ENCODE measurements around the gene SF3A1.
A peak's percentile ranks its signal among the peaks of the same experiment; 100 is the strongest.

SF3A1 gene

DNA sequence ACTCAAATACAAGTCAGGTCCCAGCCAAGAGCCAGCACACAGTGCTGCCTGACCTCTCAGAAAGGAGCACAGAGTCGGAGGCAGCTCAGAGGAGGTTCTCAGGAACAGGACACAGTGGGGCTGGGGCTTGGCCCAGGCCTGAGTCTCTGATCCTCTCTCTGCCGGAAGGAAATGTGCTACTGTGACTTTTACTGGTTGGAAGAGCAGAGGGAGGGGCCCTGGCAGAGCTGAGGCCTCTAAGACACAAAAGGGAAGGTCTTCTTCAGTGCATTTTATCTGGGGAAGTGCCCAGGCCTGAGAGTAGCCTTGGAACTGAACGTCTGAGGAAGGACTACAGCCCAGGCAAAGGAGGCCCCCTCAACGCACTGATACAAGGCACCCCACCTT, 51.2 kb downstream of the SF3A1 start:
- DNase-seq (ENCODE audit: low read depth in 2 of 2) = no peak

DNA sequence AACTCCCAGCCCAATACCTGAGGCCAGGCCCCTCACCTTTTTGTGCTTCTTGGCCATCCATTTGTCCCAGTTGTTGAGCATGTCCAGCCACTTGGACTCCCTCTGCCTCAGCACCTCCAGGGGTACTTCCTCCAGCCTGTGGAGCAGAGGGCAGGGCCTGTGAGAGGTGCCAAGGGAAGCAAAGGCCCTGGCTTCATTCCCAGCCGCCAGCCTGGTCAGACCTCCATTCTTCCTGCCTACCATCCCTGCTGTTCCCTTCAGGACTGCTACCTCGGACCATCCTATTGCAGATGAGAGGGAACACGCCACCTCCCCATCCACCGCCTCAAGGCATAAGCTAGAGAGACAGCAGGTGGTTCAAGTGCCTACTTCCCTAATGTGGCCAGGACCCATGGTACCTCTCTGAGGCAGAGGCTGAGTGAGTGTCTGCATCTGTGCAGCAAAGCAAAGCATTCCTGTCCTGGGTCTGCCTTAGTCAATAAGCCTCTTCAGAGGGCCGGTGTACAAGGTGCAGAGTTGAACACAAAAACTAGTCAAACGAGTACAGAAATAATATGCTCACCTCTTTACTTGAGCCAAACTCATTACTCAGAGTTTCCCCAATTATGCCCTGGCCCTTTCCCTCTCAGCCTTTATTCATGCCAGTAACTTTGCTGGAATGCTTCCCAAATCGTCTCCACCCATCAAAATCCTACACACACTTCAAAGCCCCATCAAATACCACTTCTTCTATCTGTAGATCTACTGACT, 52.0 kb downstream of the SF3A1 start:
- no peak for DNase-seq (ENCODE audit: low read depth in 2 of 2)

DNA sequence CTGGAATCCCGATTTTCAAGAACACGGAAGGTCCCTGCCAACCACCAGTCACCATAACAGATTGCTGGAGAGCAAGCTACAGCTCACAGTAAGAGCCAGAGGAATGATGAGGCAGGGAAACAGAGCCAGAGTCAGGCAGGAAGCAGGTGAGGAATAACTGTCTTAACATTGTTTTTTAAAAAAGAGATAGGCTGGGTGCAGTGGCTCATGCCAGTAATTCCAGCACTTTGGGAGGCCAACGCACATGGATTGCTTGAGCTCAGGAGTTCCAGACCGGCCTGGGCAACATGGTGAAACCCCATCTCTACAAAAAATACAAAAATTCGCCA, 53.9 kb downstream of the SF3A1 start:
- DNase-seq (ENCODE audit: low read depth in 2 of 2) = no peak

GRCh38 chr22:30301995-30302809, 54.5 kb downstream of the SF3A1 start:
- DNase-seq (ENCODE audit: low read depth in 2 of 2) = no peak

- DNase-seq (ENCODE audit: low read depth in 2 of 2) = no peak
Observed at GRCh38 chr22:30299322-30299721, 57.4 kb downstream of the SF3A1 start.

- no peak for DNase-seq (ENCODE audit: low read depth in 2 of 2)
Observed at GRCh38 chr22:30297991-30298701, 58.5 kb downstream of the SF3A1 start.

- DNase-seq (ENCODE audit: low read depth in 2 of 2) = no peak
Observed at GRCh38 chr22:30297276-30297990, 59.3 kb downstream of the SF3A1 start.

- DNase-seq (ENCODE audit: low read depth in 2 of 2) = no peak
Observed at GRCh38 chr22:30296833-30297232, 59.9 kb downstream of the SF3A1 start.

DNA sequence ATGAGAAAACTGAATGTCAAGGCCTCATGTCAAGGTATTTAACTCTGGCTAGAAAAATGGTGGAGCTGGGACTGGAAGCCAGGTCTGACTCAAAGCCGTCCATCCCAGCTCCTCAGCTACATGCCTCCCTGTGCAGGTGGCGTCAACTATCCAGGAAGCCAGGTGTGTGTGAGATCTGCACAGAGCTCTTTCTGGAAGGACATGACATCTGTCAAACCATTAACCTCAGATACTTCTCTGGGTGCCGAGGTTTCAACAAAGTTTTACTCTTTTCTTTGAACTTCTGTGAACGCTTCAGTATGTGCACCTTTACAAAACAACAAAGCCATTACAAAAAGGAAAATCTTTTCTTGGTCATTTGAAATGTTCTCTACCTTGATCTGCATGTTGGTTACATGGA, 60.4 kb downstream of the SF3A1 start:
- DNase-seq (ENCODE audit: low read depth in 2 of 2) = no peak

GRCh38 chr22:30295576-30295975, 61.1 kb downstream of the SF3A1 start:
- DNase-seq (ENCODE audit: low read depth in 2 of 2) = no peak

GRCh38 chr22:30294830-30295229, 61.9 kb downstream of the SF3A1 start:
- no peak for DNase-seq (ENCODE audit: low read depth in 2 of 2)

GRCh38 chr22:30294066-30294465, 62.6 kb downstream of the SF3A1 start:
- DNase-seq (ENCODE audit: low read depth in 2 of 2) = no peak

DNA sequence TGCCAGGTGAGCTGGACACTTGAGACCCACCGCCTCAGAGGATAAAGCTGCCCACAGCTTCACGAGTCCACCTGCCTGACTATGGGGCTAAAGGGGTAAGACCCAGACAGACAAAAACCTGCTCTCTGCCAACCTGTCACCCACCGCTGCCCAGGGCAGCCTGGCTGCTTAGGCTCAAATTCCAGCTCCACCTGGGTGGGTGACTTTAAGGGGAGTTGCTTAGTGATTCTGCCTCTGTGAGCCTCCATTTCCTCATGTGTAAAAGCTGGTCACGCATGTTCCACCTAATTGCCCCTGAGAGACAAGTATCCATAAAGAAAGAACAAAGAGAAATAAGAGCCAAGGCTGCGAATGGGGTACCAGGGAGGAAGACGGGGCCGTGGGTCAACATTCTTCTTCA, 63.7 kb downstream of the SF3A1 start:
- no peak for DNase-seq (ENCODE audit: low read depth in 2 of 2)

DNA sequence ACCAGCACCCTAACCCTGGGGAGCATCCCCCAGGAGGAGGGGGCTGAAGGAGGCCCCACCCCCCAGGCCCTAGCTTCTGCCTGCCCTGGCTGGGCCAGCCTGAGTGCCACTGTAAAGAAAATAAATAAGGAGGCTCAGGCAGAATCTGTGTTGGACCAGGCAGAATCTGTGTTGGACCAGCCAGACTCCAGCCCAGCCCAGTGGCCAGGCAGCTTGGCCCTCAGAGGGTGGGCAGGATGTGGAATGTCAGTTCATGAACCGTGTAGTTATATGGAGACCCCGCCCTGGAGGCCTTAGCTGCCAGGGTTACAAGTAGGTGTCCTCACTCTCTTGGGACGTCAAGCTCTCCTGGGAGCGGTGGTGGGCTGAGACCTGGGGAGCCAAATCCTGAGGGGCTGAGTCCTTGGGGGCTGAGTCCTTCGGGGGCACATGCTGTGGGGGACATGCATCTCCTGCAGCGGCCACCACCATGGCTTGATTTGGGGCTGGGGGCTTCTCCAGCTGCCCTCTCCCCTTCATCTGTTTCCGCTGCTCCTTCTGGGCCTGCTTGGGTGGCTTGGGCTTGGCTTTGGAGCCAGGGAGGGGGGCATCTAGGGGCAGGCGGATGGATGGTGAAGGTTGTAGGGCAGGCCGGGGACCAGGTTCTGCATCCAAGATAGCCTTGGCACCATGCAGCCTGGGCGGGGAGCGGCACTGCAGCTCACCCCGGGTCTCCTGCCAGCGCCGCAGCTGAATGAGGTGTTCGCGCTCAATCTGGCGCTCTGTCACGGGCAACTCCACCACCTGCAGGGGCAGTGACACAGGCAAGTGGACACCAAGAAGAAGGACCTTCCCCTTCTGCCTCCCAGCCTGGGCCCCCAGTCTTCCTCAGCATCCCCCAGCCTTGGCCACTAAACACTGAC, 64.4 kb downstream of the SF3A1 start:
- DNase-seq (ENCODE audit: low read depth in 2 of 2) = no peak

GRCh38 chr22:30291058-30291892, 65.4 kb downstream of the SF3A1 start:
- no peak for DNase-seq (ENCODE audit: low read depth in 2 of 2)

- no peak for DNase-seq (ENCODE audit: low read depth in 2 of 2)
Observed at GRCh38 chr22:30290342-30291057, 66.2 kb downstream of the SF3A1 start.

DNA sequence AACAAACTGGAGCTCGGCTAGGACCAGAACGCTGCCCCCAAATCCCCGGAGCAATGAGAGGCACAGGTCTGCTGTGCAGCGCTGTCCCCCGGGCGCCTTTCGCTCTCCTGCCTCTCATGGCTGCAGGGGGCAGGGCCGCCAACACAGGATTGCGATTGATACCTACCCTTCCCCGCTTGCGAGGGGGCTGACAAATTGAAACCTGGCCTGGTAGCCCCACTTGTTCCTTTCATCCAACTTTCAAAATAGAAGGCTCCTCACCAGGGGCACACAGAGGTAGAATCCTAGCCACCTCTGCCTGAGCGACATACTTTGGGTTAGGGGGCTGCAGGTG, 66.7 kb downstream of the SF3A1 start:
- no peak for DNase-seq (ENCODE audit: low read depth in 2 of 2)

DNA sequence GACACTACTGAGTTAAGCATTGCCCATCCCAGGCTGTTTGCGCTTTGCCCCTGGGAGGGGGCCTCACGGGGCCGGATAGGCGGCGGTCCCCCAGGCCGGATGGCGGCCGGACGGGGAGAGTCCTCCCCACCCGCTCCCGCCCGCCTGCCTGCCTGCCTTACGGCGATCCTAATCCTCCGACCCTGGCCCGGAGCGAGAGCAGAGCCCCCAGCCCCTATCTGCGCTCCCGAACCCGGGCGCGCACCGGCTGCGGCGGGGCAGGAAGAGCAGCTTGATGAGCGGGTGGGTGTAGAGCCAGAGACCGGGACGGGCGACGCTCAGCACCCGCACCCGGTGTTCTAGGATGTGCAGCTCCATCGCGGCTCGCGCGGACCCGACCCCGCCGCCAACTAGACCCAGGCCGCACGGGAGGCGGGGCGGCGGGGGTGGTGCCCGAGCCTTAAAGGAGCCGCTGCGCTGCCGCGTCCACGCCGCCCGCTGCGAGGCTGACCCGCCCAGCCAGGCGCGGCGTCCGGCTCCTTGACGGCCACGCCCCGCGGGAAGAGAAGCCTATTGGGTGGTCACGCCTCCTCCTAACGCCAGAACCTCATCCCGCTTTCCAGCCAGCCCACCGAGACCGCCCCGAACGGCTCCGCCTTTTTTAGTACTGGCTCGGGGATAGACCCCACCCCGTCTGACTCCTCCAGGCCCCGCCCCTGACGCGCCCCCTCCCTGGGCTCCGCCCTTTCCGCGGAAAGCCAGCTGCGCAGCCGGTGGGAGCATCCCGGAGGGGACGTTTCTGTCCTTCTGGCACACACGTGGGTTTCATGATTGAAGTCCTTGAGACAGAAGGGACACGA, 67.3 kb downstream of the SF3A1 start, which contains the start of gene CASTOR1:
CASTOR1 (minus strand) TSS at position 365 of the 839 bp plus-strand sequence; CDS start at position 357, 8 bp downstream.
- DNase-seq (ENCODE audit: low read depth in 2 of 2) = peak; percentile 70 to 77

All from activated CD8-positive, alpha-beta memory T cell treated with anti-CD3 and anti-CD28 coated beads for 4 hours (primary cell).